SW 1271 (cell line): ENCODE measurements around the gene CAMK1D.
"Not testable (repeated sequence)": the region's sequence is repeated elsewhere in the genome, so short reads cannot be mapped to it uniquely, and the experiment has no call there.

ENCODE experiments used
- DNase-seq, 2 experiments: peaks; one replicate each; lab custom pipeline; 2025; lab: John Stamatoyannopoulos, UW

Gene CAMK1D

DNA sequence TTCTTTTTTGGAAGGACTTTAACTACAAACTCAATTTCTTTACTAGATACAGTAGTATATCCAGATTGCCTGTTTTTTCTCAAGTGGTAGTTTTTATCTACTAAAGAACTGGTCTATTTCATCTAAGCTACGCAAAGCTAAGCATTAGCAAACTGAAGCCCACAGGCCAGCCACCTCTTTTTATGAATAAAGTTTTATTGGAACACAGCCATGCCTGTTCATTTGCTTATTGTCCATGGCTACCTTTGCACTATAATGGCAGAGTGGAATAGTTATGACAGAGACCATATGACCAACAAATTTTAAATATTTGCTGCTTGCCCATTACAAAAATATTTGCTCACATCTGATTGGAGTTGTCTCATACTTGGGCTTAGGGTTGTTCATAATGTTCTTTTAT, 168.7 kb downstream of the CAMK1D start:
- DNase-seq, result no peak

DNA sequence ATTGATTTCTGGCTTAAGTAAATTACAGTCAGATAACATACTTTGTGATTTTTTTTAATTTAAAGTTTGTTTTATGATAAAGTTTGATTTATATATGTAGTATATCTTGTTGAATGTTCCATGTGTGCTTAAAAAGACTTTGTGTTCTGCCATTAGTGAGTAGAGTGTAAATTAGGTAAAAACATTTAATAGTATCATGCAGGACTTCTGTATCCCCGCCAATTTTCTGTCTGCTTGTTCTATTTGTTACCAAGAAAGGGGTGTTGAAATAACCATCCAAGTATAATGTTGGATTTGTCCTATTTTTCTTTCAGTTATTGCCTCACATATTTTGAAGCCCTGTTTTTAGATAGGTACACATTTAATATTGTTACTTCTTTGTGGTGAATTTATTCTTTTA, 172.1 kb downstream of the CAMK1D start:
- no peak for DNase-seq

DNA sequence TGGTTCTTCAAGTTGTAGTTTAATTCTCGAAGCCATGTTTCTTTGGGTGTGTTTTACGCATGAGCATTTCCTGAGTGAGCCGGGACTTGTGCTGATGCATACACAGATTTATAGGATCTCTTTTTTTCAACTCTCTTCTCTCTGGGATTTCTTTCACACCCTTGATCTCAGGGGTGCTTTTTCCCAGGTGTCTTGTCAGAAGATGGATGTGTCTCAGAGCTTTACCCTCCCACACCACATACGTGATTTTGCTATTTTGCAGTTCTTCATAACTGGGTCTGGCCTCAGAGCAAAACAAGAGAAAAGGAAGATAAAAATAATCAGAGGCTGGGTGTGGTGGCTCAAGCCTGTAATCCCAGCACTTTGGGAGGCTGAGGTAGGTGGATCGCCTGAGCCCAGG, 177.0 kb downstream of the CAMK1D start:
- DNase-seq, result no peak

DNA sequence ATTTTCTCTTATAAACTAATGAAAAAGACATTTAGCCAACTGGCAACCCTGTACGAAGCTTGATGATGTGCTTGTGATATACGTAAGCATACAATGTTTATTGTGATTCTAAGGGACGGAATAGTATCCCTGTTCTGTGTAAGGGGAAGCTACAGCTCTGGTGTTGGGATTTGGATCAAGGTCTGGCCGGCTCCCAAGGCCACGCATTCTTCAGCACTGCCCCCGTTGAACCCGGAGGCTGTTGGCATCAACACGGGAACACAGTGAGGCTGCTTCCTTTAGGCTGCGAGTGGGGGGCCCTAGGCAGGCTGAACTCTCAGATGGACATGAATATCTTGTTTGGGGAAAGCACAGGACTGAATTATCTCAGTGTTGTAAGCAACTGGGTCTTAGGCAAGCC, 180.6 kb downstream of the CAMK1D start:
- DNase-seq, result no peak

DNA sequence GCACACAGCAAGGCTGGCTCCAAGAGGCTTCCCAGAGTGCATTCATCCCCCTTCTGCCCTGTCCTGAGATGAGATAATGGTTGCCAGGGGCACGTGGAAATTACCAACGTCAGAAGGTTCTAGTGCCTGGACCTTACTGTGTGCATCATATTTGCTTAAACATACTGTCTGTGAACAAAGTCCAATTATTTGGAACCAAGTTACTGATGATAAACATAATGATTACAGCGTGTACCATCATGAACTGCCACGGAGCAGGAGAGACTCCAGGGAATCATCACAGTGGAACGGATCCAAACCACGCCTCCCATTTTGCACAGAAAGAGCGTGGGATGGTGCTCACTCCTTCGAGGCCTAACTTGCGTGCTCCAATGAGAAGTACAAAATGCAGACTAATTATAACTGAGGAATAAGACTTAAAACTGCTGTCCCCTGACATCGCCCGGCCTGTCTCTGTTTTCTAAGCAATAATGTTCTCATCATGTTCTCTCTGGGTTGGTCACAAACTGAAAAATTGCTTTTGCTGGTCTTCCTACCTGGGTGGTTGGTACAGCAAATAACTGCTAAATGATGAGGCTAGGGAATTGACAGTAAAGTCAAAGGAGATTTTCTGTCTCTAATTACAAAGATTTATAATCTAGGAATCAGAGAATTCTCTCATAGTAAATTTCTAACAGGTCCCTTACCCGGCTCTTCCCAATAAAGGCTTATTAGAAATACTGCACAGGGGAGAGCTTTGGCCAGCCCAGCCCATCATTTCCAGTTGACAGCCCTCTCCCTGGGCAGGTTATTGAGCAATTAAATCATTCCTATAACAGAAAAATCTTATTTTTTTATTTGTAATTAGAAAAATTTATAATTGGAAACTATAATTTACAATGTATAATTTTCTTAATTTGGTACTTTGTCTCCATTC, 182.2 kb downstream of the CAMK1D start:
- DNase-seq, result no peak

DNA sequence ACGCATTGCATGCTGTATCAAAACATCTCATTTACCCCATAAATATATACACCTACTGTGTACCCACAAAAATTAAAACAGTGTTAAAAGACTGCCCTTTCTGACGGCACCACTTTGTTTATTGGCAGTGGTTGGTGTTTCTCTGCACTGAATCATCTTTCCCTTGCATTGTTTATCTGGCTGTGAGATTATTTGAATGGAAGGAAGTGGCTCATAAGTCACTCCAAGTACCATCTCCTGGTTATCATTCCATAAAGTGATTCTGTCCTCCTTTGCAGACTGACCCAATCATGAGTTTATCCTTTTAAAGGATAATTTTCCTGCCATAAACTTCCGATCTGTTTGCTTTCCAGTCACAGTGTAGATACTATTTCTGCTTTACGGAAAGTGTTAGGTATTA, 183.8 kb downstream of the CAMK1D start:
- DNase-seq, result no peak

DNA sequence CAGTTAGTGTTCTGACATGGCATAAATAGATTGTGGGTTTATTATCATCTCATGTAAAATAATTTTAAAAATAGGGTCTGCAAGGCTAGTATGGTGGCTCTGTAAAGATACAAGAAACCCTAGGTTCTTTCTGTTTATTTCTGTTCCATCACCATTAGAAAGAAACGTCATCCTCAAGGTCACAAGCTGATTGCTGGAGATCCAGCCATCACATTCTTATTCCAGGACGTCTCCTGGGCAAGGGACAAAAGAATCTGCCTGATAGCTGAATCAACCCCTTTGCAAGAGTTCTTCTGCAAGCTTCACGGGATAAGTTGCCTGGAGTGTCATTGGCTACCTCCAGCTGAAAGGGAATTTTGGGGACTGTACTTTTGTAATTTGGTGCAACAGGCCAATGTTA, 184.4 kb downstream of the CAMK1D start:
- no peak for DNase-seq

DNA sequence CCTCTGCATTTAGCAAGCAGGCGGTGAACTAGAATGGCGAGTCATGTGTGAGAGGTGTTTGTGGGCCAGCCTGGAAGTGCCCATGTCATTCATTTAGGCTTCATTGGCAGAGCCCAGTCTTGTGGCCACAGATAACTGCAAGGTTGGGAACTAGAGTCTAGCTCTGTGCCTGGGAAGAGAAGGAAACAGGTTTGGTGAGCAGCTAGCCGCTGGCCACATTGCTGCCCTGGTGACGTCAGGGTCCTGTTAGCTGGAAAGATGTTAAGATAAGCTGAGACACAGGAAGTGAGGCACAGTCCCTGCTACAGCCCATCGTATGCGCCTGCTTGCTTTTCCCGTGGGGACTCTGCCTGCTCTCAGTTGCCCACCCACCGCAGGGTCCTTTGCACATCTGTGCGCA, 185.5 kb downstream of the CAMK1D start:
- DNase-seq, result no peak

DNA sequence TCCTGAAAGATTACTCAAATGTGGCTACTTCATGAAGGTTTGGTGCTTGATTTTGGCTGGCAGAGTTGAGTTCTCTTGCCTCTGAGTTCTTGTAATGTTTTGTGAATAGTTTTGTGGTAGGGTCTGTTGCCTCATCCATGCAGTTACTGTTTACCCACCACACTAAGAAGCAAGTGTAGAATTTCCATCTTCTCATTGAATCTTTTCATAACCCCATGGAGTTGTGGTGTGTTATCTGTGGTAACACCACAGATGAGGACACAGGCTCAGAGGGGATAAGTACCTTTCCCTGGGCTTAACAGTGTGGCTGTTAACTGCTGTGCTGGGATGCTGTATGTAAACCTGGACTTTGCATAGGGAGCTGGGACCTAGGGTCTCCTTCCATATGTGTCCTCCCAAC, 186.3 kb downstream of the CAMK1D start:
- DNase-seq, result no peak

DNA sequence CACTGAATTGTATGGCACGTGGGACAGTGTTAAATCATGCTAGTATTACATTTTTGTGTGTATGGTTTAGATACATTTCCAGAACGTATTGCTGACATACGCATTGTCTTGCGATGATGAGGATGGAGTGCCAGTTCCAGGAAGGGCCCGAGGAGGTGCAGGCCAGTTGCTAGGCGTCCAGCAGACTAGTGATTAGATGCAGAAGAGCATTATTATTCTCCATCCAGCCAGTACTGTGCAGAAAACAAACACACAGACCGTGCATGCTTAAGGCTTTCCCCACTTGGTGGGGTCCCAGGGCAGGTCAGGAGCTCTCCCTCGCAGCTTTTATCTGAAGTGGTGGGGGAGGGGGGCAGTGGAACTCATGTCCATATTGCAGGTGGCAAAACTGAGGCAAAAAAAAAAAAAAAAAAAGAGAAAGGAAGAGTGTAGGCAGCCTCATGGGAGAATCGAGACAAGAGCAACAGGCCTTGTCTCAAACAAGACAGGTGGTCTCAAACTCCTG, 189.2 kb downstream of the CAMK1D start:
- no peak for DNase-seq

DNA sequence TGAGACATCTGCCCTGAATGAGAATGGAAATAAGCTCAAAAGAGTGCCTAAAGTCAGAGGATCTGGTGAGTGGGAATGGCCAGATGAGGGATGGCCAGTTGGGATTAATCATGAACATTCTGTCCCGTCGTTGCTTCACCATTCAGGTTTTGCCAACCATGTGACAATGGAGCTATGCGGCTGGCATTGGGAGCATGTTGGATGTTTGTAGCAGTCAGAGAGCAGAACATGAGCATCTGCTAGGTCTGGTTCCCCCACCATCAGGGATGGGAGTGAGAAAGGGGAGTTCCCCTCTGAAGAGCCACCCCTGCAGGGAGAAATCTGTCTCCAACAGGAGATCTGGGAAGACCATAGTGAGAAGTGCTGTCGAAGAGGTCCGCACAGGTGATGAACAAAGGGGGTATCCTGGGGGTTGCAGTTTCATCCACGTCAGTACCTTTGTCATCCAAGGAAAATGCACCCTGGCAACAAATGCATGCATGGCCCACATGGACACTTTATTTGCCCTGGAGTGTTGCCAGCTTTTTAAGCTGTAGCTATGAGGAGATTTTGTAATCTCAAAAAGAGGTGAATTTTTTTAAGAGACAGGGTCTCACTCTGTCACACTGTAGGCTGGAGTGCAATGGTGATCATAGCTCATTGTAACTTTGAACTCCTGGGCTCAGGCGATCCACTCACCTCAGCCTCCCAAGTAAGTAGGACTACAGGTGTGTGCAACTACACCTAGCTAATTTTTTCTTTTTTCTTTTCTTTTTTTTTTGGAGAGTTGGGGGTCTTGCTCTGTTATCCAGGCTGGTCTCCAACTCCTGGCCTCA, 190.2 kb downstream of the CAMK1D start:
- DNase-seq, result no peak

DNA sequence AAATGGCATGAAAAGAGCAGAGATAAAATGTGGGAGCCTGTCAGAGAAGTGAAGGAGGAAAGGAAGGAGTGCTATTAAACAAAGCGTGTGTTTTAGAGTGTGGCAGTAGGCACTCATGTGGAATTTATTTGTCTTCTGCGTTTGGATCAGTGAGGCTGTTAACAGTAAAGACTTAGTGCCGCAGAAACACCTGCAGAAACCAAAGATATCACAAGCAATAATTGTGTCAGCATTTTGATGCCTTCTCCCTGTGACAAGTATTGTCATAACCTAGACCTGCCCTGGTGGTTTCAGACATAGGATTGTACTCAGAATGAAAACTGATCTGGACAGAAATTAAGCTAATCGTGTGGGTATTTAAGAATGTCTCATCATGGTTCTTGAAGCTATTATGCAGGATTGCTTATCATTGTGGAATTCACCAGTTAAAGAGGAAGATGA, 191.0 kb downstream of the CAMK1D start:
- DNase-seq, result no peak

DNA sequence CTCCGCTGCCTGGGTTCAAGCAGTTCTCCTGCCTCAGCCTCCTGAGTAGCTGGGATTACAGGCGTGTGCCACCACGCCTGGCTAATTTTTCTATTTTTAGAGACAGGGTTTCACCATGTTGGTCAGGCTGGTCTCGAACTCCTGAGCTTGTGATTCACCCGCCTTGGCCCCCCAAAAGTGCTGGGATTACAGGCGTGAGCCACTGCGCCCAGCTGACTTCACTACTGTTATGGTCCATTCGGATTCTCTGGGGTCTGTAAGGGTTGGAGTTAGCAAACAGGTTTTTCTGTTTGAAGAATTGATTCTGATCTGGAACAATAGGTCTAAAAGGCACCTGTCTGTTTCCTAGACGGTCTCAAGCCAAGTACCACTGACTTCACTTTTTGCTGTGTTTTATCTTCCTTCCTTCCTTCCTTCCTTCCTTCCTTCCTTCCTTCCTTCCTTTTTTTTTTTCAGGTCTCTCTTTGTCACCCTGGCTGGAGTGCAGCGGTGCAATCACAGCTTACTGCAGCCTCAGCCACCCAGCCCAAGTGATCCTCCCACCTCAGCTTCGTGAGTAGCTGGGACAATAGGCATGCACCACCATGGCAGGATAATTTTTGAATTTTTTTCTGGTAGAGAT, 192.2 kb downstream of the CAMK1D start:
- no peak for DNase-seq

DNA sequence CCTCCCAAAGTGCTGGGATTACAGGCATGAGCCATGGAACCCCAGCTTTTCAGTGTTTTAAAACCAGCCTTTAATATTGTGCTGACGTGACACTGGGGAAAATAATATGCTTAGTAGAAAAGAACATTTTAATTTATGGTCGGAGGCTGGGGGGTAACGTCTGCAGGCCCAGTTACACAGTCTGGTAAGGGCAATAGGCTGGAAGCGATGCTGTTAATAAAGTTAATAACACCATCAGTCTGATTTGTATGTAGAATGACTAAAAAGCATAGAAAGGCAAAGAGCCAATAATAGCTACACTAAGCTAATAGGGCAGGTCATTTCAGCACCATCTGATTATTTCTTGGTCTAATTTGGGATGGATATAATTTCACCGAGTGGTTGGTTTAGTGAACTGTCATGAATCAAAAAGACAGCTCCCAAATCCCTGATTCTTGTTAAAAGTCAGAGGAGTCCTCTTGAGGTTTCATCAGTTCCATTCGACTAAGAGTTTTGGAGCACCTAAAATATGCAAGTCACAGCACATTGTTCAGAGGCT, 192.9 kb downstream of the CAMK1D start:
- DNase-seq, result no peak

DNA sequence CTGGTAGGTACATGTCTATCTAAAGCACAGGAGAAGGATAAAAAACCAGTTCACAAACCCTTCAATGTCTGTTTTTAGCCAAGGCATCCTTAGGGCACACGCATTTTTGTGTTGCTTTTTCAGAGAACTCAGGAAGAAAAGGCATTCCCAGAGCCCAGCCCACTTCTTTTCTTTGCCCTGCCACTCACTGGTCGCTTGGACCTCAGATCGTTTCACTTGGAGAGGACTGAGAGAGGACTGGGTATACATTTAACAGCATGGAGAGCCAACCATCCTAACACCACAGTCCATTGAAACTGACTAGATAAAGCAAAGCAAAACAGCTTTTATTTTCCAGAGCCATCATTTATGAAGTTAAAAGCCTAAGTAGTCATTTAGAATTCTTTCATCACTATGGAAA, 194.2 kb downstream of the CAMK1D start:
- no peak for DNase-seq

DNA sequence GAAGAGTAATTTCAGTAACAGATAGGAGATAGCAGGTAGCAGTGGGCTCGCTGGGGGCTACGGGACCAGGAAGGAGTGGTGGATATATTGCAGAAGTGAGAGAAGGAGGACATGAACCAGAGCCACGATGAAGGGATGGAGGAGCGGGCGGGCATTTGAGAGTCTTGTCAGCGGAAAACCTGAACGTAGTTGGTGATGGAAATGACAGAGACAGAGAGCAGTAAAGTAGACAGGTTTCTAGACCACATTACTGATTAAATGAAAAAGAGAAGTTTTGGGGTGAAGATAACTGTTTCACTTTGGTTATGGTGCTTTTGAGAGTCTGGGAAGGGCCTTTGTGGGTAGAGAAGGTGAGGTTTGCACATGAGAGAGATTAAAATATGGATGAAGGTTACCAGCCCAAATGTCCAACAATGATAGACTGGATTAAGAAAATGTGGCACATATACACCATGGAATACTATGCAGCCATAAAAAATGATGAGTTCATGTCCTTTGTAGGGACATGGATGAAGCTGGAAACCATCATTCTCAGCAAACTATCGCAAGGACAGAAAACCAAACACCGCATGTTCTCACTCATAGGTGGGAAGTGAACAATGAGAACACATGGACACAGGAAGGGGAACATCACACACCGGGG, 196.9 kb downstream of the CAMK1D start:
- not testable (repeated sequence) for DNase-seq

DNA sequence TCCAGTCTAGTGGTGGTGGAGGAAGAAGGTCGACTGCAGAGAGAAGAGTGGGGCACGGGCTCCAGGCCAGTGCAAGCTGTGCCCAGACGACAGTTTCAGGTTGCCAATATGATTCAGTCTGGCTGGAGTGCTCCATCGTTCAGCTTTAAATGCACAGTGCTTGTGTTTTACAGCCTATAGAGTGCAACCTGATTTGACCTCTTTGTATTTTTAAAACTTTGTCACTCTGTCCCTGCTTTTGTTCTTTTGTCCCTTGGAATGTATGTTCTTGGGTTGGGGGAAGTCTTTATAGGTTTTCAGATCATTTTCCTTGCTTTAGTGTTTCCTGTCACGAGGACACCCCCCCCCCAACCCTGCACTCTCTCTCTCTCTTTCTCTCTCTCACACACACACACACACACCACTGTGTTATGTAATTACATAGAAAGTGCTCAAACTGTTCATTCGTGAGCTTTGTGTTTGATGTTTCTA, 198.0 kb downstream of the CAMK1D start:
- no peak for DNase-seq

DNA sequence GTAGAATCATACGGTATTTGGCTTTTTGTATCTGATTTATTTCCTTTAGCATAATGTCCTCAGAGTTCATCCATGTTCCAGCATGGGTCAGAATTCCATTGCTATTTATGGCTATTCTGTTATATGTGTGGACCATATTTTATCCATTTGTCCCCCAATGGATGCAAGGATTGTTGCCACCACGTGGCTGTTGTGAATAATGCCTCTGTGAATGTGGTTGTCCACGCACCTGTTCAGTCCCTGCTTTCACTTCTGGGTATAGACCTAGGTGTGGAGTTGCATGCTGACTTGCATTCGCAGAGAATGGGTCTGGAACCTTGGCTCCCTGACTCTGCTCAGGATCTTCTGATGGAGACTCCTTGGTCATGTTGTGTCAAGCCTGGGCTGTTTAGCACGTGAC, 199.9 kb downstream of the CAMK1D start:
- no peak for DNase-seq

DNA sequence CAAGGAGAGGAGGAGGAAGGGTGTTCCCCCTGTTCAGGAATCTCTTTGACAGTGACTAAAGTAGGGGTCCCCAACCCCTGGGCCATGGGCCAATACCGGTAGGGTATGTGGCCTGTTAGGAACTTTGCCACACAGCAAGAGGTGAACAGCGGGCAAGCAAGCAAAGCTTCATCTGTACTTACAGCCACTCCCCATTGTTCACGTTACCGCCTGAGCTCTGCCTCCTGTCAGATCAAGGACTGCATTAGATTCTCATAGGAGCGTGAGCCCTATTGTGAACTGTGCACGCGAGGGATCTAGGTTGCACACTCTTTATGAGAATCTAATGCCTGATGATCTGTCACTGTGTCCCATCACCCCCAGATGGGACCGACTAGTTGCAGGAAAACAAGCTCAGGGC, 201.6 kb downstream of the CAMK1D start:
- no peak for DNase-seq

DNA sequence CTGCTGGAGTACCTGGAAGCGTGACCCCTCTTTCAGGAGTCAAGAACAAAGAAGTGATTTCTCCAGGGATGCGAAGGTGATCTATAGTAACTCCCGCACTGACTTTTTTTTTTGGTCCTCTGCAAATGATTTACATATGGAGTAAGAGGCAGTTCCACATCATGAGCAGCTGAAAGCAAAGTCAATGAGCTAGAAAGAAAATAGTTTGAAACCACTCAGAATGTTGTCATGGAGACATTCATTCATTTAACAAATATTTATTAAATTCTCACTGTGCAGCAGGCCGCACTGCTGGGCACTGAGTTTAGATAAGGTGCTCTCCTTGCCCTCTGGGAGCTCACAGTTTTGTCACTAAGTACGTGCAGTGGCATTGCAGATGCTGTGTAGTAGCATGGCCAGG, 206.7 kb downstream of the CAMK1D start:
- no peak for DNase-seq

DNA sequence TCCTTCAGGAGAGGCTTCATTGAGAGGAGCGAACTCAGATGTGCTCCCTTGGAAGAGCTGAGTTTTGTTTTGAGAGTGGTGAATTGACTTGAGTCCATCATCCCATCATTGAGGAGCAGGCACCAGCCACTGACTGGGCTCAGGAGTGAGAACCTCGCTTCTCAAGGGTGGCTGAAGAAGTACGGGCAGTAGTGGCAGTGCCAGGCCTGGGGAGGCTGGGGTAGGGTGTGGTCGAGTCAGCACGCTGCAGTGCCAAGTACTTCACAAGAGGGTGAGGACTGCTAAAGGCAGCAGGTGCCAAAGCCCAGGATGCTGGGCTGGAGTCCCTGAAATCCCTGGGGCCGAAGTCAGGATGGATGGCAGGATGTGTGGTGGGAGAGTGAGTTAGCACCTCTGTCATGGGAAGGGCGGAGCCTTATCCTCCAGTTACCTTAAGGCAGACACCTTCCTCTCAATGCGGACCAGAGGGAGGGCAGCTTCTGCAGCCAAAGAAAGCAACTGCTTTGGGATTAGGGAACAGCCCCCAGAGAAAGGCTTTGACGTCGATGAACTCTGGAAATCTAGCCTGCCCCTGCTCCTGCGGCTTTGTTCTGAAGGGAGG, 210.3 kb downstream of the CAMK1D start:
- DNase-seq, result no peak
